AG04450 (cell line): ENCODE data around the gene VSIG10. TPM values are rescaled to one million over a fixed set of nuclear protein-coding genes. Genes with fewer than 3 reads are reported as not detected.

Experiments
- CTCF ChIA-PET: fragments of 300-600, 350-600 bp; formaldehyde crosslinking; extraction: SDS; loops from one replicate; lab custom pipeline; 2022; ENCODE audit warnings: antibody characterized with exemption, inconsistent platforms; lab: Charles Lee
- POLR2A ChIA-PET: fragments of 350-600 bp; formaldehyde crosslinking; extraction: SDS; loops from one replicate; lab custom pipeline; 2021; ENCODE audit warnings: antibody characterized with exemption, inconsistent platforms; lab: Yijun Ruan, JAX
- DNase-seq: peaks from one replicate; pipeline ENCODE4 v3.0.0-alpha.2; 2011; ENCODE audit warnings: low read depth, low spot score
- H3K27ac ChIP-seq: one replicate; pipeline ENCODE4 v1.5.1; 2012; ENCODE audit warnings: low read depth, low read length, control low read depth
- H3K27me3 ChIP-seq: one replicate; pipeline ENCODE4 v1.6.0; 2012; ENCODE audit warnings: low read length; ENCODE audit not compliant: control insufficient read depth, insufficient read depth
- H3K4me3 ChIP-seq: 2 replicates; pipeline ENCODE4 v1.5.1; 2011; ENCODE audit warnings: mild to moderate bottlenecking, low read depth, low read length, control low read depth
- H3K9me3 ChIP-seq: 2 replicates; pipeline ENCODE4 v1.5.1; 2012; ENCODE audit warnings: low read length; ENCODE audit not compliant: control insufficient read depth, insufficient read depth
- polyA plus RNA-seq: library from polyadenylated mRNA; depleted of rRNA; stranded (reverse); fragments of >200 nt; gene quantifications from 2 replicates; pipeline ENCODE4 v1.2.3, GENCODE V29; 2011
- TF ChIP-seq, protein P1 (sequence below): IDR thresholded peaks from 2 replicates; pipeline ENCODE4 v1.5.1; 2011; ENCODE audit warnings: low read depth, low read length, control low read depth, inconsistent platforms

The VSIG10 gene
- polyA plus RNA-seq, 1 experiment: 9.7 TPM

DNA sequence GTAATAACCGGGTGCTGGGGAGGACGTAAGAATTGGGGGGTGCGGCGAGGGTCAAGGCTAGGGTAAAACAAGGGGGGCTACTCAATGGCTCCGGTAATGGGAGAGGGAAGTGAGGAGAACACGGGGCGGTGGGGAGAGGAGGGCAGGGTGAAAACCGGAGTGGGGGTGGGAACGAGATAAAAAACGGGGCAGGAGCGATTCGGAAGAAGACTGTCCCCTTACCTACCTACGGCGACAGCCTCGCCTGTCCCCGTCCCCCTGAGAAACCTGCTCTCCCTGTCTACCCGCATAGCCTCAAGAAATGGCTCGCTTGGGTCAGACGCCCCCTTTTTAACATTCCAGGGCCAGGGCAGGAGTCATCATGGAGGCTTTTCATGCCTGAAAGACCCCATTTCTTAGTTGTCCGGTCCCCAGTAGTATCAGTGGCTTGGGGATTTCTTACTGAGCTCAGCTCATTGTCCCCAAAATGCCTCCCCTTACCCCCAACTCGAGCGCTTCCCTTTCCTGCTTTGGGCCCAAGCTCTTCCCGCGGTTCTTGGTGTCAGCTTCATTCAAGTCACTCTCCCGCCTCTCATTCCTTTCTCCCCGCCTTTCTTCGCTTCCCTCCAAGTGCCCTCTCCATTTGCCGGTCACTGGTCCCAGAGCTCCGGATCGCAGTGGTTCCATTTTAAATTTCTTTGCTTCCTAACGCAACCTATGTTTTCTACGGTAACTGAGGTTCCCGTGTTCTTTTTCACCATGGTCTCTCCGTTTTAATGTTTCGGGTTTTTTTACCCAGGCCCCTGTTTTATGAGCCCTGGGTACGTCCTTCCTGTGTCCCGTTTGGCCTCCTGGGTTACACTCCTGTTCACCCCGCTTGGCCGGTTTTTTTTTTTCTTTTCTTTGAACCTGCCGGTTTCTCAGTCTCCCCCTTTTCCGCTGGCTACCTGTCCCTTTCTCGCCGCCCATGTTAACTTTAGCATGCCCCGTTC, 41.7 kb downstream of the VSIG10 start:
- TF ChIP-seq, protein P1, sequence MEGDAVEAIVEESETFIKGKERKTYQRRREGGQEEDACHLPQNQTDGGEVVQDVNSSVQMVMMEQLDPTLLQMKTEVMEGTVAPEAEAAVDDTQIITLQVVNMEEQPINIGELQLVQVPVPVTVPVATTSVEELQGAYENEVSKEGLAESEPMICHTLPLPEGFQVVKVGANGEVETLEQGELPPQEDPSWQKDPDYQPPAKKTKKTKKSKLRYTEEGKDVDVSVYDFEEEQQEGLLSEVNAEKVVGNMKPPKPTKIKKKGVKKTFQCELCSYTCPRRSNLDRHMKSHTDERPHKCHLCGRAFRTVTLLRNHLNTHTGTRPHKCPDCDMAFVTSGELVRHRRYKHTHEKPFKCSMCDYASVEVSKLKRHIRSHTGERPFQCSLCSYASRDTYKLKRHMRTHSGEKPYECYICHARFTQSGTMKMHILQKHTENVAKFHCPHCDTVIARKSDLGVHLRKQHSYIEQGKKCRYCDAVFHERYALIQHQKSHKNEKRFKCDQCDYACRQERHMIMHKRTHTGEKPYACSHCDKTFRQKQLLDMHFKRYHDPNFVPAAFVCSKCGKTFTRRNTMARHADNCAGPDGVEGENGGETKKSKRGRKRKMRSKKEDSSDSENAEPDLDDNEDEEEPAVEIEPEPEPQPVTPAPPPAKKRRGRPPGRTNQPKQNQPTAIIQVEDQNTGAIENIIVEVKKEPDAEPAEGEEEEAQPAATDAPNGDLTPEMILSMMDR: no peak
- DNase-seq: no peak
- CTCF ChIA-PET: interaction anchor here (1.5 kb wide), 1 partner anchor 59 kb away, joined by 3 read pairs; no protein-coding TSS in a partner anchor

DNA sequence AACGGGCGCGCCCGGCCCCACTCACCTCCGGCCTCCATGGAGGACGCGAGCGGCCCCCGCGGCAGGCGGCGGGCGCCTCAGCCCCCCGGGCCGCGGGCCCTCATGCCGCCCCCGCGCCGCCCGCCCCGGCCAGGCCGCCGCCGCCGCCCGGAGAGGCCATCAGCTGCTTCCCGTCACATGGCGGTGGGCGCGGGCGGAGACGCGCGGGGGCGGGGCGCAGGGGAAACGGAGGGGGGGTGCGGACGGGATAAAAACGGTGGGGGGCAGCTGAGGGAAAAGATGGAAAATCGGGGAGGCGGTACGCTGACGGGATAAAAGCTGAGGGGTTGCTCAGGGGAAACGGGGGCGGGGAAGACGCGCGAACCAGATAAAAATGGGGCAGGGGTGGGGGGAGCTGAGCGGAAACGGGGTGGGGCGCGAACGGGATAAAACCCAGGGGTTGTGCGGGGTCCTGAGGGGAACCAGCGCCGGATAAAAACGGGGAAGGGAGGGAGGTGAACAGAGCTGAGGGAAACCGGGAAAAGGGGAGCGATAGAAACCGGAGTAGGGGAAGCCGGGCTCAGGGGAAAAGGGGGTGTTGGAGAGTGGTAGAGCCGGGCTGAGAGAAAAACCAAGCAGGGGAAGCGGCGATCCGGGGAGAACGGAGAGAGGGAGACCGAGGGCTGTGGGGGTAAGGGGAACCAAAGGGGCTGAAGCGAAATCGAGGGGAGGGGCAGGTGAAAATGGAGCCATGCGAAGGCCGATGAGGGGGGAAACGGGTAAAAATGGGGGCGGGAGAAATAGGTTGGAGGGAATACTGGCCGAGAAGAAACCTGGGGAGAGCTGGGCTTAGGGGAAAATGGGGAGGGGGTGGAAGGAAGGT, 42.6 kb downstream of the VSIG10 start, which contains the start of gene WSB2:
TSS of gene WSB2 (minus strand) at position 169 of the 862 bp plus-strand sequence. CDS start at position 38, 131 bp downstream.
- ChIA-PET POLR2A (interaction anchor here (0.6 to 1.2 kb wide), 6 partner anchors 10 to 75 kb away, joined by 3 to 6 read pairs (median 5); partner anchors contain the start of gene PEBP1), CTCF (interaction anchor here (1.5 kb wide), 1 partner anchor 60 kb away, joined by 3 read pairs; no protein-coding TSS in a partner anchor)
- Histone ChIP-seq H3K9me3 (no peaks in the 10 kb centered on the region), H3K27me3 (no peaks in the 10 kb centered on the region), H3K27ac (peak within 1 kb of the TSS; percentile 93), H3K4me3 (peak within 1 kb of the TSS; percentile 69)
- no peak for DNase-seq
- TF ChIP-seq, protein P1: no peak

More for the DNA sequence above, 41.7 kb downstream of the VSIG10 start:
- Histone ChIP-seq H3K4me3 (peak overlapping the region; percentile 69), H3K9me3 (no peaks in the 10 kb centered on the region), H3K27me3 (no peaks in the 10 kb centered on the region), H3K27ac (peak overlapping the region; percentile 86)
- POLR2A ChIA-PET: interaction anchor here (0.6 to 1.2 kb wide), 3 partner anchors 13 to 74 kb away, joined by 3 to 6 read pairs (median 3); partner anchors contain the start of genes PEBP1 and VSIG10

DNA sequence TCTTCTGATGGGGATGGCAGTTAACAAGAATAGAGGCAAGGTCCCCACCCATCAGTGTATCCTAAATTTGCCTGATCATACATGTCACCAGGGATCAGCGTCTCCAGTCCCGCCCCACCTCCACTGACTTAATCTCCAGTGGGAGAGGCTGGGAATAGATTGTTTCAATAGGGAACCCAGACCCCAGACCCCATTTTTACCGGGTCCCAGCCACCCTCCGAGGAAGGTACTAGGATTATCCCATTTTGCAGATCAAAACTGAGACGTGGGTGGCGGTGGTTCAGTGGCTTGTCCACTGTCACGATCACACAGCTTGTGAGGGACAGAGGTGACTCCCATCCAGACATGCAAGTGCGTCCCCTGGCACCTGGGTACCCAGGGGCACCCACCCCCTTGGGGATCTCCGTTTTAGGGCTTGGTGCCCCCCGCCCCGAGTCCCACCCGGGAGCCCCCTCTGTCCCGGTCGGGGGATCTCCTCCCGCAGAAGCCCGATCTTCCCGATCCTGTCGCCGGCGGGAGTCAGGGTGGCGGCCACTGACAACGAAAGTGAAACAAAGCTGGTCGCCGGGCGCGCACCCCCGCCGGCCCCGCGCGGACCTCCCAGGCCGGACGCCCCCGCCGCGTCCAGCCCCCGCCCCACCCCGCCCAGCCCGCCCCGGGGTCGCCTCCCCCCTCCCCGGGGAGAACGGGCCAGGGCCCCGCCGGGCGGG, 43.4 kb downstream of the VSIG10 start:
- Histone ChIP-seq H3K9me3 (no peaks in the 10 kb centered on the region), H3K27ac (peak overlapping the region; percentile 93), H3K4me3 (peak overlapping the region; percentile 69), H3K27me3 (no peaks in the 10 kb centered on the region)
- no peak for DNase-seq
- TF ChIP-seq, protein P1: no peak
- ChIA-PET POLR2A (interaction anchor here (0.6 to 1.2 kb wide), 5 partner anchors 9 to 75 kb away, joined by 3 to 6 read pairs (median 5); partner anchors contain the start of gene PEBP1), CTCF (interaction anchor here (0.7 kb wide), 1 partner anchor 27 kb away, joined by 4 read pairs; no protein-coding TSS in a partner anchor)

DNA sequence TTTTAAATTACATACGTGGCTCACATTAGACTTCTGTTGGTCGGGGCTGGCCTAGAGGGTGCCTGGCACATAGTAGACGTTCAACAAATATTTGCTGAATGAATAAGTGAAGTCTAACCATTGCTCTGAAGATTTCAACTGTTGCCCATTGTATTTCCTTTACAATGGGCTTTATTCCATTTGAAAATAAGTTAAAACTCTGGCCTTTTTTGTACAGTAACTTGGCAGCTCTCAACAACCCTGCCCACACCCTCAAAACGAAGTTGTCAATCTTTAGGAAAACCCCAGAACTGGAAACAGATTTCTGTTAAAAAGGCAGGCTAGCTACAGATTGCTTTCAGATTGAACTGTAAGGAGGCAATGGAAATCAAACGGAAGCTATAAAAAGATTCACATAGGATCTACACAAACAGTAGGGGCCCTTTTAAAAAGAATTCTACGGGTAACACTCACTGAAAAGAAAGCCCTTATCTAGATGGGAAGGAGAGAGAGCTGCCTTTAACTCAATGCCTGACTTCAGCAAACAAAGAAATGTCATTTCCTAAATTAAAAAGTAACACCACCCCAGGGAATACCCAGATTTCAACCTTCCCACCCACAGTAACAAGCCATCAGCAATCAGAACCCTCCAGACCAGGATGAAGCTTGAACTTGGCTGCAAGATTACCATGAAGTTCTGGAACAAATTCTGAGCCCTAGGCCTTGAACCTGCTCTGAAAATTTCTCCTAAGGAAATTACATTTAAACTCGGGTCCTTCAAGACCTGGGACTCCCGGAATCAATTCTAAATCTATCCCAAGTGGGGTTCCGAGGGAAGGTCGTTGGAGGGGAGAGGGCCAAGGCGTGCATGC, 44.2 kb downstream of the VSIG10 start:
- CTCF ChIA-PET: interaction anchor here (0.7 to 1.0 kb wide), 3 partner anchors 26 to 316 kb away, joined by 3 to 5 read pairs (median 4); no protein-coding TSS in a partner anchor
- H3K9me3 ChIP-seq: no peaks in the 10 kb centered on the region
- H3K27me3 ChIP-seq: no peaks in the 10 kb centered on the region
- no peak for DNase-seq
- H3K4me3 ChIP-seq: peak overlapping the region; percentile 69
- POLR2A ChIA-PET: interaction anchor here (0.6 kb wide), 1 partner anchor 73 kb away, joined by 5 read pairs; no protein-coding TSS in a partner anchor
- H3K27ac ChIP-seq: peak overlapping the region; percentile 93
- TF ChIP-seq, protein P1: no peak
